ENCODE measurements around the gene AKAP12. TPM values are rescaled to one million over a fixed set of nuclear protein-coding genes. Genes with fewer than 3 reads are reported as not detected.
A peak's percentile ranks its signal among the peaks of the same experiment; 100 is the strongest.

Gene AKAP12
- total and polyA plus RNA-seq, 3 experiments from 2014 or later: 0.03 to 1.3 (median 1.1) TPM

GRCh38 chr6:151241853-151242252 is 2.1 kb downstream of the AKAP12 start:
- ChIA-PET CTCF (no interaction called here), POLR2A (no interaction called here)
- Mint-ChIP-seq H3K4me1 (peaks cover 4 to 19% (median 9%) of the 10 kb centered on the region in 3 donors), H3K27me3 (peaks cover 41 to 63% of the 10 kb centered on the region in 2 donors), H3K4me3 (peak overlapping the region in 1 of 7 donors; percentile 53), H3K36me3 (no peaks in the 10 kb centered on the region), H3K9me3 (peaks cover 0 to 5% (median 0%) of the 10 kb centered on the region in 5 donors), H3K27ac (peak overlapping the region in 1 of 8 donors; percentile 8)
- H3K4me1 ChIP-seq (ENCODE audit: insufficient read depth, low read length): no peaks in the 10 kb centered on the region
- DNase-seq: no peak
- H3K36me3 ChIP-seq (ENCODE audit: insufficient read depth, low read length): no peaks in the 10 kb centered on the region
- peaks cover 15% of the 10 kb centered on the region for H3K27me3 ChIP-seq (ENCODE audit: insufficient read depth, low read length, poor library complexity, severe bottlenecking)
- H3K27ac ChIP-seq (ENCODE audit: low read depth, low read length): no peak overlapping the region
- no peak overlapping the region for H3K4me3 ChIP-seq (ENCODE audit: low read length)
- H3K9me3 ChIP-seq (ENCODE audit: low read length): no peaks in the 10 kb centered on the region

- ChIA-PET CTCF (no interaction called here), POLR2A (no interaction called here)
- peaks cover 4 to 19% (median 9%) of the 10 kb centered on the region in 3 donors for H3K4me1 Mint-ChIP-seq
- peaks cover 40 to 59% of the 10 kb centered on the region in 2 donors for H3K27me3 Mint-ChIP-seq
- H3K36me3 Mint-ChIP-seq: no peaks in the 10 kb centered on the region
- Histone ChIP-seq H3K4me1 (ENCODE audit: insufficient read depth, low read length) (no peaks in the 10 kb centered on the region), H3K4me3 (ENCODE audit: low read length) (no peak overlapping the region), H3K36me3 (ENCODE audit: insufficient read depth, low read length) (no peaks in the 10 kb centered on the region), H3K27ac (ENCODE audit: low read depth, low read length) (no peak overlapping the region), H3K9me3 (ENCODE audit: low read length) (no peaks in the 10 kb centered on the region), H3K27me3 (ENCODE audit: insufficient read depth, low read length, poor library complexity, severe bottlenecking) (peaks cover 18% of the 10 kb centered on the region)
- H3K9me3 Mint-ChIP-seq: peaks cover 0 to 5% (median 0%) of the 10 kb centered on the region in 5 donors
- H3K27ac Mint-ChIP-seq: no peak overlapping the region
- H3K4me3 Mint-ChIP-seq: peak overlapping the region in 1 of 7 donors; percentile 25
- no peak for DNase-seq
Measured at GRCh38 chr6:151242420-151242861, 2.7 kb downstream of the AKAP12 start.

DNA sequence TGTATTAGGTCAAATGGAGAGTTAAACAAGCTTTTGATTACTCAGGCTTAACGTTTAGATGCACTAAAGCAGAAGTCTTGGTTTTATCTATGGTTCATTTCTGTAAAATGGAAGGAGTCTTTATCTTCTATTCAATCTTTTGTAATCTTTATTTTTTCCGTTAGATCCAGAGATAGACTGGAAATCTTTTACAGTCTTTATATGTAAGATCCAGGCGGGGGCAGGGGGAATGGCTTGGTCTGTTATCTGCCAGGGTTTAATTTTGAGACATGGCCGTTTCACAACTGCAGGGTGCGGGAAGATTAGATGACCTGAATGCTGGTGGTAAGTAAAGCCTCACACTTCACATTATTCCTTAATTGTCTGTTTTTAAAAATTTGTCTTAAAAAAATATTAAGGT is 3.7 kb downstream of the AKAP12 start:
- no peaks in the 10 kb centered on the region for H3K36me3 Mint-ChIP-seq
- Histone ChIP-seq H3K36me3 (ENCODE audit: insufficient read depth, low read length) (no peaks in the 10 kb centered on the region), H3K4me3 (ENCODE audit: low read length) (no peak overlapping the region), H3K9me3 (ENCODE audit: low read length) (no peaks in the 10 kb centered on the region), H3K27ac (ENCODE audit: low read depth, low read length) (no peak overlapping the region), H3K27me3 (ENCODE audit: insufficient read depth, low read length, poor library complexity, severe bottlenecking) (peaks cover 21% of the 10 kb centered on the region), H3K4me1 (ENCODE audit: insufficient read depth, low read length) (no peaks in the 10 kb centered on the region)
- no peak overlapping the region for H3K4me3 Mint-ChIP-seq
- POLR2A ChIA-PET: no interaction called here
- no peak overlapping the region for H3K27ac Mint-ChIP-seq
- peaks cover 4 to 19% (median 9%) of the 10 kb centered on the region in 3 donors for H3K4me1 Mint-ChIP-seq
- peaks cover 0 to 5% (median 0%) of the 10 kb centered on the region in 5 donors for H3K9me3 Mint-ChIP-seq
- CTCF ChIA-PET: no interaction called here
- H3K27me3 Mint-ChIP-seq: peaks cover 44 to 63% of the 10 kb centered on the region in 2 donors
- DNase-seq: no peak

GRCh38 chr6:151247490-151247889 is 7.7 kb downstream of the AKAP12 start:
- Mint-ChIP-seq H3K4me3 (no peak overlapping the region), H3K36me3 (no peaks in the 10 kb centered on the region), H3K9me3 (peaks cover 0 to 5% (median 0%) of the 10 kb centered on the region in 5 donors), H3K27ac (no peak overlapping the region), H3K4me1 (no peaks in the 10 kb centered on the region), H3K27me3 (peaks cover 30 to 42% of the 10 kb centered on the region in 2 donors)
- no peak for DNase-seq
- H3K27me3 ChIP-seq (ENCODE audit: insufficient read depth, low read length, poor library complexity, severe bottlenecking): peaks cover 10% of the 10 kb centered on the region
- no peaks in the 10 kb centered on the region for H3K4me1 ChIP-seq (ENCODE audit: insufficient read depth, low read length)
- ChIA-PET POLR2A (interaction anchor here (0.8 kb wide), 1 partner anchor 104 kb away, joined by 3 read pairs; no protein-coding TSS in a partner anchor), CTCF (no interaction called here)
- H3K4me3 ChIP-seq (ENCODE audit: low read length): no peak overlapping the region
- no peaks in the 10 kb centered on the region for H3K9me3 ChIP-seq (ENCODE audit: low read length)
- no peak overlapping the region for H3K27ac ChIP-seq (ENCODE audit: low read depth, low read length)
- H3K36me3 ChIP-seq (ENCODE audit: insufficient read depth, low read length): no peaks in the 10 kb centered on the region

DNA sequence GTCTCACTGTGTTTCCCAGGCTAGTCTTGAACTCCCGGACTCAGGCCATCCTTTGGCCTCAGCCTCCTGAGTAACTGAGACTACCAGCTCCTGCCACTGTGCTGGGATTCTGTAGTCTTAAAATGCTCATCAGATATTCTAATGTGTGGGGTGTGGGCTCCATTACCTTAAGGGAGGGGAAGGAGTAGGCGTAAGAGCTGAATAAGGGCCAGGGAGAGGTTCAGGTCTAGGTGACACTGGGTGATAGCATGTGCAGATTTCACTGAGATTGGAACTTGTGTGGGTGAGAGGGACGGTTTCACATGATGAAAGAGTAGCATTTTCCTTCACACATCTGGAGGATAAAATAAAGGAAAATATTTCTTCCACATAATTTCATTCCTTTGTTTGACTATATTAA is 8.5 kb downstream of the AKAP12 start:
- Histone ChIP-seq H3K4me1 (ENCODE audit: insufficient read depth, low read length) (no peaks in the 10 kb centered on the region), H3K27me3 (ENCODE audit: insufficient read depth, low read length, poor library complexity, severe bottlenecking) (peaks cover 6% of the 10 kb centered on the region), H3K27ac (ENCODE audit: low read depth, low read length) (no peak overlapping the region), H3K36me3 (ENCODE audit: insufficient read depth, low read length) (no peaks in the 10 kb centered on the region), H3K4me3 (ENCODE audit: low read length) (no peak overlapping the region), H3K9me3 (ENCODE audit: low read length) (no peaks in the 10 kb centered on the region)
- ChIA-PET CTCF (no interaction called here), POLR2A (no interaction called here)
- H3K27ac Mint-ChIP-seq: no peak overlapping the region
- no peaks in the 10 kb centered on the region for H3K4me1 Mint-ChIP-seq
- H3K27me3 Mint-ChIP-seq: peaks cover 25 to 38% of the 10 kb centered on the region in 2 donors
- H3K36me3 Mint-ChIP-seq: no peaks in the 10 kb centered on the region
- no peak for DNase-seq
- H3K9me3 Mint-ChIP-seq: peaks cover 0 to 5% (median 0%) of the 10 kb centered on the region in 5 donors
- no peak overlapping the region for H3K4me3 Mint-ChIP-seq

- CTCF ChIA-PET: no interaction called here
Measured at GRCh38 chr6:151252634-151253033, 12.9 kb downstream of the AKAP12 start.

GRCh38 chr6:151254451-151255081 is 14.8 kb downstream of the AKAP12 start:
- Histone ChIP-seq H3K36me3 (ENCODE audit: insufficient read depth, low read length) (no peaks in the 10 kb centered on the region), H3K27me3 (ENCODE audit: insufficient read depth, low read length, poor library complexity, severe bottlenecking) (no peaks in the 10 kb centered on the region), H3K9me3 (ENCODE audit: low read length) (no peaks in the 10 kb centered on the region), H3K27ac (ENCODE audit: low read depth, low read length) (no peak overlapping the region), H3K4me3 (ENCODE audit: low read length) (no peak overlapping the region), H3K4me1 (ENCODE audit: insufficient read depth, low read length) (no peaks in the 10 kb centered on the region)
- no peak for DNase-seq
- ChIA-PET POLR2A (no interaction called here), CTCF (no interaction called here)
- peak overlapping the region in 1 of 8 donors; percentile 85 for H3K27ac Mint-ChIP-seq
- H3K36me3 Mint-ChIP-seq: no peaks in the 10 kb centered on the region
- H3K9me3 Mint-ChIP-seq: peaks cover 0 to 1% (median 0%) of the 10 kb centered on the region in 5 donors
- H3K4me3 Mint-ChIP-seq: no peak overlapping the region
- H3K4me1 Mint-ChIP-seq: no peaks in the 10 kb centered on the region
- H3K27me3 Mint-ChIP-seq: peaks cover 10 to 14% of the 10 kb centered on the region in 2 donors

More at GRCh38 chr6:151252634-151253033, 12.9 kb downstream of the AKAP12 start:
- Mint-ChIP-seq H3K4me3 (no peak overlapping the region), H3K4me1 (no peaks in the 10 kb centered on the region), H3K27me3 (peaks cover 17 to 22% of the 10 kb centered on the region in 2 donors), H3K36me3 (no peaks in the 10 kb centered on the region), H3K9me3 (peaks cover 0 to 1% (median 0%) of the 10 kb centered on the region in 5 donors), H3K27ac (no peak overlapping the region)
- H3K4me1 ChIP-seq (ENCODE audit: insufficient read depth, low read length): no peaks in the 10 kb centered on the region
- no peaks in the 10 kb centered on the region for H3K9me3 ChIP-seq (ENCODE audit: low read length)
- no peaks in the 10 kb centered on the region for H3K36me3 ChIP-seq (ENCODE audit: insufficient read depth, low read length)
- no peak overlapping the region for H3K27ac ChIP-seq (ENCODE audit: low read depth, low read length)
- peaks cover 1% of the 10 kb centered on the region for H3K27me3 ChIP-seq (ENCODE audit: insufficient read depth, low read length, poor library complexity, severe bottlenecking)
- no peak for DNase-seq
- POLR2A ChIA-PET: no interaction called here
- H3K4me3 ChIP-seq (ENCODE audit: low read length): no peak overlapping the region

DNA sequence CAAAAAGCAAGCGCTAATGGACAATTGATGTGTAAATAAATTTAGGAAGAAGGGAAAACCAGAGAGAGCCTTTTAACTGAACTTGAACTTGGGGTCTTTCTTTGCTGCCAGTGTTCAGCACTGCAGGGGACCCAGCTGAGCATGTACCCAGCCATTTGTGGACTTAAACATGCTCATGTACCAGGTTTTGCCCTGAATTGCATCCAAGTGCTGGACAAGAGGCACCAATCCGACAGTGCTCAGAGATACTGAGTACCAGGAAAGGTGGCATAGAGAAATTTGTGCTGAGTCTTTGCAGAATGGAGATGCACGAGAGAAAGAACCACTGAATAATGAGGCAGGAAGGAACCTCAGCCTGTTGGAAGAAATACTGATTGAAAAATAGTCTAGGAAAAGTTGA is 16.0 kb downstream of the AKAP12 start:
- H3K27ac Mint-ChIP-seq: no peak overlapping the region
- H3K9me3 Mint-ChIP-seq: peaks cover 0 to 1% (median 0%) of the 10 kb centered on the region in 5 donors
- no peak overlapping the region for H3K4me3 Mint-ChIP-seq
- CTCF ChIA-PET: no interaction called here
- Histone ChIP-seq H3K4me3 (ENCODE audit: low read length) (no peak overlapping the region), H3K36me3 (ENCODE audit: insufficient read depth, low read length) (no peaks in the 10 kb centered on the region), H3K9me3 (ENCODE audit: low read length) (no peaks in the 10 kb centered on the region), H3K4me1 (ENCODE audit: insufficient read depth, low read length) (no peaks in the 10 kb centered on the region), H3K27ac (ENCODE audit: low read depth, low read length) (no peak overlapping the region), H3K27me3 (ENCODE audit: insufficient read depth, low read length, poor library complexity, severe bottlenecking) (no peaks in the 10 kb centered on the region)
- H3K36me3 Mint-ChIP-seq: no peaks in the 10 kb centered on the region
- no peaks in the 10 kb centered on the region for H3K4me1 Mint-ChIP-seq
- POLR2A ChIA-PET: no interaction called here
- peaks cover 10 to 14% of the 10 kb centered on the region in 2 donors for H3K27me3 Mint-ChIP-seq
- no peak for DNase-seq

All from CD8-positive, alpha-beta memory T cell (primary cell).